HG03521 (cell line): ENCODE data around the gene C5AR2.
"Not testable (repeated sequence)": the region's sequence is repeated elsewhere in the genome, so short reads cannot be mapped to it uniquely, and the experiment has no call there.

Source experiments
- ATAC-seq: cut with Tn5 transposase; IDR thresholded peaks from one replicate; pipeline ENCODE4 v1.9.1; 2021; ENCODE audit warnings: mild to moderate bottlenecking, moderate library complexity; ENCODE audit not compliant: unreplicated experiment

C5AR2 gene

GRCh38 chr19:47358936-47359335 is 27.0 kb downstream of the C5AR2 start:
- ATAC-seq = no peak

GRCh38 chr19:47362321-47362720 is 30.3 kb downstream of the C5AR2 start:
- ATAC-seq = no peak

GRCh38 chr19:47363758-47364531 is 32.0 kb downstream of the C5AR2 start:
- no peak for ATAC-seq

- not testable (repeated sequence) for ATAC-seq
Measured at GRCh38 chr19:47365455-47365854, 33.5 kb downstream of the C5AR2 start.

GRCh38 chr19:47370045-47370611 is 38.2 kb downstream of the C5AR2 start:
- ATAC-seq = no peak

- ATAC-seq = no peak
Measured at GRCh38 chr19:47371261-47371660, 39.3 kb downstream of the C5AR2 start.

GRCh38 chr19:47372603-47373002 is 40.6 kb downstream of the C5AR2 start:
- ATAC-seq = no peak

- ATAC-seq = no peak
Measured at GRCh38 chr19:47373246-47374240, 41.6 kb downstream of the C5AR2 start.

GRCh38 chr19:47374876-47375693 is 43.1 kb downstream of the C5AR2 start:
- ATAC-seq = no peak

- no peak for ATAC-seq
Measured at GRCh38 chr19:47375694-47376588, 44.0 kb downstream of the C5AR2 start.

- ATAC-seq = no peak
Measured at GRCh38 chr19:47376589-47377144, 44.7 kb downstream of the C5AR2 start.

- ATAC-seq = no peak
Measured at GRCh38 chr19:47377208-47377701, 45.3 kb downstream of the C5AR2 start.

- no peak for ATAC-seq
Measured at GRCh38 chr19:47377801-47378200, 45.8 kb downstream of the C5AR2 start.

- ATAC-seq = no peak
Measured at GRCh38 chr19:47378246-47378645, 46.3 kb downstream of the C5AR2 start.

- ATAC-seq = no peak
Measured at GRCh38 chr19:47379381-47379938, 47.5 kb downstream of the C5AR2 start.

- ATAC-seq = no peak
Measured at GRCh38 chr19:47380559-47380958, 48.6 kb downstream of the C5AR2 start.

- no peak for ATAC-seq
Measured at GRCh38 chr19:47381121-47381520, 49.1 kb downstream of the C5AR2 start.

GRCh38 chr19:47381653-47382279 is 49.8 kb downstream of the C5AR2 start:
- no peak for ATAC-seq
